Measurements from ENCODE around the gene ABCB9.

DNA sequence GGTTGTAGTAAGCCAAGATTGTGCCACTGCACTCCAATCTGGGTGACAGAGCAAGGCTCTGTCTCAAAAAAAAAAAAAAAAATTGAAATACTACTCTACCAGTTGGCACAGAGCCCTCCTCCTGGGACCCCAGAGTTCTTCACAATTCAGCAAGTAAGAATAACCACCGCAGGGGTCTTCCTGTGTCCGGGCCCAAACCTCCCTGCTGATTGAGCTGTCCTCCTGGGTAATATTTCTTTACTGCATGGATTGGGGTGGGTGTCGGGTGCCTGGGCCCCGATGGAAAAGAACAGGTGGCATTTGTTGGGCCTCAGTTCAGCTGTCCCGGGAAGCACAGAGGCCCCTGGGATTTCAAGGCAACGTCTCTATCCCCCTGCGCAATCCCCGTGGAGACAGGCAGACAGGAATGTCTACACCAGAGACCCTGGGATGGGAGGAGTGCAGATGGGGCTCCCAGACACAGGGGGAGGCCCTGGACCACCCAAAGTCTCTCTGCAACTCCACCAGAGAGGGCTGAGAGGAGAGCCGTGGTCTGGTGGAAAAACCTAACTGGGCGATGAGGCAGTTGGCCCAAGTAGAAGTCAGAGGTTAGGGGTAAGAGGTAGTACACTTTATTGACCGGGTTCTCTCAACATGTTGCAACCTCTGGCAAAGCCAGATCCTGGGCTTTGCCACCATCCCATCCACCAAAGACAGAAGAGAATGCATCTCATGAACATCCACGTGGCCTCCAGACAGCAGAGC lies 37.7 kb downstream of the ABCB9 start:
- TF ChIP-seq EZH2 (IDR thresholded peaks at IDR 0.05; ENCODE audit: borderline replicate concordance, insufficient read depth, low read length, poor library complexity, severe bottlenecking) (no peak), SMC3 (conservative IDR thresholded peaks at IDR 0.05; ENCODE audit: poor library complexity) (no peak), POLR2AphosphoS5 (IDR thresholded peaks at IDR 0.05) (no peak), RAD21 (conservative IDR thresholded peaks at IDR 0.05) (no peak), TAF1 (IDR thresholded peaks at IDR 0.05; ENCODE audit: low read depth) (no peak), EP300 (conservative IDR thresholded peaks at IDR 0.05; ENCODE audit: poor library complexity, severe bottlenecking) (no peak)
- TF ChIP-seq, protein P1, sequence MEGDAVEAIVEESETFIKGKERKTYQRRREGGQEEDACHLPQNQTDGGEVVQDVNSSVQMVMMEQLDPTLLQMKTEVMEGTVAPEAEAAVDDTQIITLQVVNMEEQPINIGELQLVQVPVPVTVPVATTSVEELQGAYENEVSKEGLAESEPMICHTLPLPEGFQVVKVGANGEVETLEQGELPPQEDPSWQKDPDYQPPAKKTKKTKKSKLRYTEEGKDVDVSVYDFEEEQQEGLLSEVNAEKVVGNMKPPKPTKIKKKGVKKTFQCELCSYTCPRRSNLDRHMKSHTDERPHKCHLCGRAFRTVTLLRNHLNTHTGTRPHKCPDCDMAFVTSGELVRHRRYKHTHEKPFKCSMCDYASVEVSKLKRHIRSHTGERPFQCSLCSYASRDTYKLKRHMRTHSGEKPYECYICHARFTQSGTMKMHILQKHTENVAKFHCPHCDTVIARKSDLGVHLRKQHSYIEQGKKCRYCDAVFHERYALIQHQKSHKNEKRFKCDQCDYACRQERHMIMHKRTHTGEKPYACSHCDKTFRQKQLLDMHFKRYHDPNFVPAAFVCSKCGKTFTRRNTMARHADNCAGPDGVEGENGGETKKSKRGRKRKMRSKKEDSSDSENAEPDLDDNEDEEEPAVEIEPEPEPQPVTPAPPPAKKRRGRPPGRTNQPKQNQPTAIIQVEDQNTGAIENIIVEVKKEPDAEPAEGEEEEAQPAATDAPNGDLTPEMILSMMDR (IDR thresholded peaks at IDR 0.05; ENCODE audit: poor library complexity, severe bottlenecking), result no peak
- TF ChIP-seq, protein P2, sequence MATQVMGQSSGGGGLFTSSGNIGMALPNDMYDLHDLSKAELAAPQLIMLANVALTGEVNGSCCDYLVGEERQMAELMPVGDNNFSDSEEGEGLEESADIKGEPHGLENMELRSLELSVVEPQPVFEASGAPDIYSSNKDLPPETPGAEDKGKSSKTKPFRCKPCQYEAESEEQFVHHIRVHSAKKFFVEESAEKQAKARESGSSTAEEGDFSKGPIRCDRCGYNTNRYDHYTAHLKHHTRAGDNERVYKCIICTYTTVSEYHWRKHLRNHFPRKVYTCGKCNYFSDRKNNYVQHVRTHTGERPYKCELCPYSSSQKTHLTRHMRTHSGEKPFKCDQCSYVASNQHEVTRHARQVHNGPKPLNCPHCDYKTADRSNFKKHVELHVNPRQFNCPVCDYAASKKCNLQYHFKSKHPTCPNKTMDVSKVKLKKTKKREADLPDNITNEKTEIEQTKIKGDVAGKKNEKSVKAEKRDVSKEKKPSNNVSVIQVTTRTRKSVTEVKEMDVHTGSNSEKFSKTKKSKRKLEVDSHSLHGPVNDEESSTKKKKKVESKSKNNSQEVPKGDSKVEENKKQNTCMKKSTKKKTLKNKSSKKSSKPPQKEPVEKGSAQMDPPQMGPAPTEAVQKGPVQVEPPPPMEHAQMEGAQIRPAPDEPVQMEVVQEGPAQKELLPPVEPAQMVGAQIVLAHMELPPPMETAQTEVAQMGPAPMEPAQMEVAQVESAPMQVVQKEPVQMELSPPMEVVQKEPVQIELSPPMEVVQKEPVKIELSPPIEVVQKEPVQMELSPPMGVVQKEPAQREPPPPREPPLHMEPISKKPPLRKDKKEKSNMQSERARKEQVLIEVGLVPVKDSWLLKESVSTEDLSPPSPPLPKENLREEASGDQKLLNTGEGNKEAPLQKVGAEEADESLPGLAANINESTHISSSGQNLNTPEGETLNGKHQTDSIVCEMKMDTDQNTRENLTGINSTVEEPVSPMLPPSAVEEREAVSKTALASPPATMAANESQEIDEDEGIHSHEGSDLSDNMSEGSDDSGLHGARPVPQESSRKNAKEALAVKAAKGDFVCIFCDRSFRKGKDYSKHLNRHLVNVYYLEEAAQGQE (IDR thresholded peaks at IDR 0.05; ENCODE audit: borderline replicate concordance), result no peak
